ENCODE measurements around the gene DAPK3.
"Not testable (repeated sequence)": the region's sequence is repeated elsewhere in the genome, so short reads cannot be mapped to it uniquely, and the experiment has no call there.

- TF ChIP-seq POLR2AphosphoS5 (IDR thresholded peaks at IDR 0.05; ENCODE audit: low read depth, low read length); TAF1 (IDR thresholded peaks at IDR 0.05; ENCODE audit: borderline replicate concordance, low read depth, low read length); POLR2A (IDR thresholded peaks at IDR 0.05; ENCODE audit: low read depth, low read length): not testable (repeated sequence)
These were observed 2.9 kb downstream of the DAPK3 start for GRCh38 chr19:3967983-3968382.
